Measurements from ENCODE around the gene GRIFIN. TPM values are rescaled to one million over a fixed set of nuclear protein-coding genes. Genes with fewer than 3 reads are reported as not detected.

Gene GRIFIN
- total RNA-seq, 2 experiments from 2014 or later: not detected

GRCh38 chr7:2499719-2500430, 23.7 kb upstream of the GRIFIN start:
- ChIA-PET POLR2A (interaction anchor here (0.5 kb wide), 1 partner anchor 89 kb away, joined by 3 read pairs; no protein-coding TSS in a partner anchor), CTCF (ENCODE audit: unreplicated experiment) (interaction anchor here (0.9 kb wide), 1 partner anchor 171 kb away, joined by 3 read pairs; no protein-coding TSS in a partner anchor)
- no peak overlapping the region for H2AFZ ChIP-seq (ENCODE audit: low read length)
- H3K9me3 ChIP-seq (ENCODE audit: low read length): no peaks in the 10 kb centered on the region
- DNase-seq (ENCODE audit: low spot score): no peak
- no peak overlapping the region for H3K4me3 ChIP-seq (ENCODE audit: low read depth, low read length, poor library complexity, severe bottlenecking)
- H4K20me1 ChIP-seq (ENCODE audit: insufficient read depth, low read length): no peaks in the 10 kb centered on the region; the same call in 1 of the 2 replicates
- H3K4me2 ChIP-seq (ENCODE audit: low read length): no peak overlapping the region
- no peak overlapping the region for H3K27ac ChIP-seq (ENCODE audit: low read depth, low read length, poor library complexity, severe bottlenecking)
- no peaks in the 10 kb centered on the region for H3K79me2 ChIP-seq (ENCODE audit: insufficient read depth, low read depth, low read length)
- H3K36me3 ChIP-seq (ENCODE audit: insufficient read depth, low read length): no peaks in the 10 kb centered on the region
- intact Hi-C loops (cut with micrococcal nuclease; ENCODE audit: unreplicated experiment): no loop called here
- H3K4me1 ChIP-seq (ENCODE audit: insufficient read depth, low read length, poor library complexity, severe bottlenecking): no peaks in the 10 kb centered on the region
- no peak for TF ChIP-seq EZH2phosphoT487 (IDR thresholded peaks at IDR 0.05; ENCODE audit: borderline replicate concordance, low read depth, low read length)
- TF ChIP-seq CTCF (conservative IDR thresholded peaks at IDR 0.05; ENCODE audit: low read length): no peak
- no peaks in the 10 kb centered on the region for H3K9me2 ChIP-seq (ENCODE audit: insufficient read depth, low read length)
- BruUV-seq (replicated peaks): no TSS peak

GRCh38 chr7:2499181-2499580, 23.0 kb upstream of the GRIFIN start:
- Histone ChIP-seq H3K4me1 (ENCODE audit: insufficient read depth, low read length, poor library complexity, severe bottlenecking) (no peaks in the 10 kb centered on the region), H3K4me3 (ENCODE audit: low read depth, low read length, poor library complexity, severe bottlenecking) (no peak overlapping the region), H3K9me2 (ENCODE audit: insufficient read depth, low read length) (no peaks in the 10 kb centered on the region), H2AFZ (ENCODE audit: low read length) (no peak overlapping the region), H3K4me2 (ENCODE audit: low read length) (no peak overlapping the region), H3K36me3 (ENCODE audit: insufficient read depth, low read length) (no peaks in the 10 kb centered on the region), H3K9me3 (ENCODE audit: low read length) (no peaks in the 10 kb centered on the region), H3K27ac (ENCODE audit: low read depth, low read length, poor library complexity, severe bottlenecking) (no peak overlapping the region), H4K20me1 (ENCODE audit: insufficient read depth, low read length) (no peaks in the 10 kb centered on the region; the same call in 1 of the 2 replicates), H3K79me2 (ENCODE audit: insufficient read depth, low read depth, low read length) (no peaks in the 10 kb centered on the region)
- ChIA-PET CTCF (ENCODE audit: unreplicated experiment) (interaction anchor here (0.9 kb wide), 1 partner anchor 172 kb away, joined by 3 read pairs; no protein-coding TSS in a partner anchor), POLR2A (interaction anchor here (0.5 to 1.2 kb wide), 2 partner anchors 30 to 88 kb away, joined by 3 to 4 read pairs; no protein-coding TSS in a partner anchor)
- TF ChIP-seq EZH2phosphoT487 (IDR thresholded peaks at IDR 0.05; ENCODE audit: borderline replicate concordance, low read depth, low read length) (no peak), CTCF (conservative IDR thresholded peaks at IDR 0.05; ENCODE audit: low read length) (no peak)
- no peak for DNase-seq (ENCODE audit: low spot score)
- no TSS peak for BruUV-seq (replicated peaks)
- intact Hi-C loops (cut with micrococcal nuclease; ENCODE audit: unreplicated experiment): no loop called here

GRCh38 chr7:2498708-2499107, 22.5 kb upstream of the GRIFIN start:
- BruUV-seq (replicated peaks): no TSS peak
- Histone ChIP-seq H3K4me3 (ENCODE audit: low read depth, low read length, poor library complexity, severe bottlenecking) (no peak overlapping the region), H3K79me2 (ENCODE audit: insufficient read depth, low read depth, low read length) (no peaks in the 10 kb centered on the region), H3K9me2 (ENCODE audit: insufficient read depth, low read length) (no peaks in the 10 kb centered on the region), H3K36me3 (ENCODE audit: insufficient read depth, low read length) (no peaks in the 10 kb centered on the region), H3K27ac (ENCODE audit: low read depth, low read length, poor library complexity, severe bottlenecking) (no peak overlapping the region), H3K4me2 (ENCODE audit: low read length) (no peak overlapping the region), H3K4me1 (ENCODE audit: insufficient read depth, low read length, poor library complexity, severe bottlenecking) (no peaks in the 10 kb centered on the region), H4K20me1 (ENCODE audit: insufficient read depth, low read length) (no peaks in the 10 kb centered on the region; the same call in 1 of the 2 replicates), H2AFZ (ENCODE audit: low read length) (no peak overlapping the region), H3K9me3 (ENCODE audit: low read length) (no peaks in the 10 kb centered on the region)
- intact Hi-C loops (cut with micrococcal nuclease; ENCODE audit: unreplicated experiment): no loop called here
- no peak for DNase-seq (ENCODE audit: low spot score)
- TF ChIP-seq CTCF (conservative IDR thresholded peaks at IDR 0.05; ENCODE audit: low read length) (no peak), EZH2phosphoT487 (IDR thresholded peaks at IDR 0.05; ENCODE audit: borderline replicate concordance, low read depth, low read length) (no peak)
- ChIA-PET CTCF (ENCODE audit: unreplicated experiment) (interaction anchor here (0.9 kb wide), 1 partner anchor 172 kb away, joined by 3 read pairs; no protein-coding TSS in a partner anchor), POLR2A (interaction anchor here (1.2 kb wide), 1 partner anchor 30 kb away, joined by 4 read pairs; no protein-coding TSS in a partner anchor)
